Neural progenitor cell (in vitro differentiated cells): ENCODE results near the gene UPP2.

Source experiments
- EZH2 ChIP-seq: fragments of 200-600 bp; sonication (generic); IDR thresholded peaks from 2 replicates; pipeline ENCODE4 v1.6.1; 2017; ENCODE audit warnings: antibody characterized with exemption, mild to moderate bottlenecking, moderate library complexity
- TF ChIP-seq, protein P1 (sequence below): fragments of 200-600 bp; sonication (generic); IDR thresholded peaks from 2 replicates; pipeline ENCODE4 v1.5.1; 2017; ENCODE audit warnings: antibody characterized with exemption, mild to moderate bottlenecking

- TF ChIP-seq, protein P1, sequence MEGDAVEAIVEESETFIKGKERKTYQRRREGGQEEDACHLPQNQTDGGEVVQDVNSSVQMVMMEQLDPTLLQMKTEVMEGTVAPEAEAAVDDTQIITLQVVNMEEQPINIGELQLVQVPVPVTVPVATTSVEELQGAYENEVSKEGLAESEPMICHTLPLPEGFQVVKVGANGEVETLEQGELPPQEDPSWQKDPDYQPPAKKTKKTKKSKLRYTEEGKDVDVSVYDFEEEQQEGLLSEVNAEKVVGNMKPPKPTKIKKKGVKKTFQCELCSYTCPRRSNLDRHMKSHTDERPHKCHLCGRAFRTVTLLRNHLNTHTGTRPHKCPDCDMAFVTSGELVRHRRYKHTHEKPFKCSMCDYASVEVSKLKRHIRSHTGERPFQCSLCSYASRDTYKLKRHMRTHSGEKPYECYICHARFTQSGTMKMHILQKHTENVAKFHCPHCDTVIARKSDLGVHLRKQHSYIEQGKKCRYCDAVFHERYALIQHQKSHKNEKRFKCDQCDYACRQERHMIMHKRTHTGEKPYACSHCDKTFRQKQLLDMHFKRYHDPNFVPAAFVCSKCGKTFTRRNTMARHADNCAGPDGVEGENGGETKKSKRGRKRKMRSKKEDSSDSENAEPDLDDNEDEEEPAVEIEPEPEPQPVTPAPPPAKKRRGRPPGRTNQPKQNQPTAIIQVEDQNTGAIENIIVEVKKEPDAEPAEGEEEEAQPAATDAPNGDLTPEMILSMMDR, result no peak
- TF ChIP-seq EZH2, result no peak
Measured at GRCh38 chr2:158088093-158088492, 13.6 kb upstream of the UPP2 start.
